Measurements from ENCODE around the gene PRICKLE4.

Gene PRICKLE4

GRCh38 chr6:41785254-41785653 is 4.7 kb downstream of the PRICKLE4 start:
- no peak for DNase-seq (ENCODE audit: low read depth)
- H3K4me3 ChIP-seq (ENCODE audit: low read depth, low read length) = no peak overlapping the region
- in situ Hi-C loops (cut with HindIII; ENCODE audit: low sequenced_read_pairs) = loop anchor here (25.0 kb wide), 1 partner anchor 777 kb away; the partner anchor contains the start of gene UBR2
- TF ChIP-seq CTCF (IDR thresholded peaks at IDR 0.05; ENCODE audit: low read depth, low read length, missing control alignments) = no peak

- DNase-seq (ENCODE audit: low read depth) = no peak
- in situ Hi-C loops (cut with HindIII; ENCODE audit: low sequenced_read_pairs) = loop anchor here (25.0 kb wide), 1 partner anchor 776 kb away; the partner anchor contains the start of gene UBR2
- H3K4me3 ChIP-seq (ENCODE audit: low read depth, low read length) = peak overlapping the region; percentile 89
- no peak for TF ChIP-seq CTCF (IDR thresholded peaks at IDR 0.05; ENCODE audit: low read depth, low read length, missing control alignments)
Measured at GRCh38 chr6:41785689-41786450, 5.3 kb downstream of the PRICKLE4 start.

GRCh38 chr6:41786451-41787218 is 6.1 kb downstream of the PRICKLE4 start:
- peak overlapping the region; percentile 89 for H3K4me3 ChIP-seq (ENCODE audit: low read depth, low read length)
- TF ChIP-seq CTCF (IDR thresholded peaks at IDR 0.05; ENCODE audit: low read depth, low read length, missing control alignments) = peak; percentile 60
- in situ Hi-C loops (cut with HindIII; ENCODE audit: low sequenced_read_pairs) = loop anchor here (25.0 kb wide), 1 partner anchor 776 kb away; the partner anchor contains the start of gene UBR2

GRCh38 chr6:41787219-41787917 is 6.8 kb downstream of the PRICKLE4 start, which contains the start of gene TOMM6:
Gene TOMM6, plus strand, starts transcription at chr6:41787694. Its CDS starts 4 bp downstream, at chr6:41787698.
- in situ Hi-C loops (cut with HindIII; ENCODE audit: low sequenced_read_pairs) = loop anchor here (25.0 kb wide), 1 partner anchor 775 kb away; the partner anchor contains the start of gene UBR2
- peak; percentile 88 for DNase-seq (ENCODE audit: low read depth)
- peak within 1 kb of the TSS; percentile 89 for H3K4me3 ChIP-seq (ENCODE audit: low read depth, low read length)
- TF ChIP-seq CTCF (IDR thresholded peaks at IDR 0.05; ENCODE audit: low read depth, low read length, missing control alignments) = peak; percentile 75

More at GRCh38 chr6:41786451-41787218, 6.1 kb downstream of the PRICKLE4 start:
- no peak for DNase-seq (ENCODE audit: low read depth)

GRCh38 chr6:41789390-41789724 is 8.8 kb downstream of the PRICKLE4 start:
- no peak for TF ChIP-seq CTCF (IDR thresholded peaks at IDR 0.05; ENCODE audit: low read depth, low read length, missing control alignments)
- in situ Hi-C loops (cut with HindIII; ENCODE audit: low sequenced_read_pairs) = loop anchor here (25.0 kb wide), 1 partner anchor 773 kb away; the partner anchor contains the start of gene UBR2
- H3K4me3 ChIP-seq (ENCODE audit: low read depth, low read length) = no peak overlapping the region
- no peak for DNase-seq (ENCODE audit: low read depth)

- no peak for TF ChIP-seq CTCF (IDR thresholded peaks at IDR 0.05; ENCODE audit: low read depth, low read length, missing control alignments)
- H3K4me3 ChIP-seq (ENCODE audit: low read depth, low read length) = no peak overlapping the region
- in situ Hi-C loops (cut with HindIII; ENCODE audit: low sequenced_read_pairs) = loop anchor here (25.0 kb wide), 1 partner anchor 772 kb away; the partner anchor contains the start of gene UBR2
- no peak for DNase-seq (ENCODE audit: low read depth)
Measured at GRCh38 chr6:41790045-41790444, 9.5 kb downstream of the PRICKLE4 start.

Data from astrocyte of the cerebellum (primary cell).